ENCODE data around the gene TRAK1. TPM values are rescaled to one million over a fixed set of nuclear protein-coding genes. Genes with fewer than 3 reads are reported as not detected.

TRAK1 gene
- total and polyA plus RNA-seq, 2 donors (not counting 1 experiment from before 2014, with no cell fraction given), result 71.3 to 129 TPM

DNA sequence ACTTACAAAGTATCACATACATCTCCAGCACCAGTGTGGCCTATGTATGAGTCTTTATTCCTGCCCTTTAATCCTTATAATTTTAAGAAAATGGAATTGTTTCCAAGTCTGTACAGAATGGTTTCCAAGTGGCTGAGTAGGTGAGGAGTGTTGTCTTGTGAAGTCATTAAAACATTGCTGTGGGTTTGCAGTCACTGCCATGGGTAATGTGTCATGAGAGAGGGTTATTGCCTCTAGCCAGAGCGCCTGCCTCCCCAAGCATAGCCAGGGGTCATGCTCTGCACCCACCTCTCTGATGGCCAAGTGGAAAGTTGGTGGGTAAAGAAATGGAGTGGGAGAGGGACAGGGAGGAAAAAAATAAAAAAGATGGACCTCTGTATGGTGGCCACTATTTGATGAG lies 25.3 kb downstream of the TRAK1 start:
- no peak overlapping the region for H2AFZ ChIP-seq (ENCODE audit: insufficient read depth, low read depth, low read length, poor library complexity, severe bottlenecking)
- DNase-seq (no peak), ATAC-seq (ENCODE audit: low read depth) (no peak)
- no peak overlapping the region for H3K27ac ChIP-seq (ENCODE audit: low read length in 2 of 2)
- H3K4me1 ChIP-seq (ENCODE audit: control insufficient read depth in 2 of 2, insufficient read depth in 2 of 2, low read length in 2 of 2), result peaks cover 45 to 62% of the 10 kb centered on the region in 2 donors
- Mint-ChIP-seq H3K9me3 (ENCODE audit: insufficient read depth) (no peaks in the 10 kb centered on the region), H3K4me3 (no peak overlapping the region), H3K27me3 (no peaks in the 10 kb centered on the region), H3K27ac (no peak overlapping the region), H3K4me1 (peaks cover 70% of the 10 kb centered on the region)
- peaks cover 84% of the 10 kb centered on the region for H3K79me2 ChIP-seq (ENCODE audit: control insufficient read depth, insufficient read depth, low read length)
- intact Hi-C loops (cut with micrococcal nuclease), result loop anchor here (5.0 kb wide), 1 partner anchor 326 kb away; no protein-coding TSS in a partner anchor
- no peak for TF ChIP-seq EZH2 (IDR thresholded peaks at IDR 0.05; ENCODE audit: borderline replicate concordance, insufficient read depth, low read depth, low read length, poor library complexity, severe bottlenecking)
- no peak for TF ChIP-seq CTCF (IDR thresholded peaks at IDR 0.05)
- no peak overlapping the region for H3K9ac ChIP-seq (ENCODE audit: low read length)
- no peaks in the 10 kb centered on the region for H3K27me3 ChIP-seq (replicated peaks in 1 of 4; ENCODE audit: control extremely low read depth in 1 of 4, control insufficient read depth in 3 of 4, insufficient read depth in 4 of 4, low read length in 3 of 4)
- peaks cover 4 to 21% of the 10 kb centered on the region in 2 experiments for H3K36me3 ChIP-seq (replicated peaks in 1 of 2; ENCODE audit: control extremely low read depth in 1 of 2, control insufficient read depth in 1 of 2, extremely low read depth in 1 of 2, insufficient read depth in 2 of 2, low read length in 1 of 2)
- no peak overlapping the region for H3K4me3 ChIP-seq (ENCODE audit: control extremely low read depth in 1 of 5, extremely low read depth in 1 of 5, insufficient read depth in 1 of 5, low read depth in 2 of 5, low read length in 4 of 5)
- CTCF ChIA-PET, result interaction anchor here (7.1 kb wide), 1 partner anchor 74 kb away, joined by 58 read pairs; no protein-coding TSS in a partner anchor
- 100% methylated on average over 1 of the region's 1 CpG for WGBS (ENCODE audit: insufficient coverage)
- peaks cover 43% of the 10 kb centered on the region for H4K20me1 ChIP-seq (ENCODE audit: control insufficient read depth, insufficient read depth, low read length, poor library complexity, severe bottlenecking)
- POLR2A ChIA-PET, result no interaction called here
- no peak overlapping the region for H3K4me2 ChIP-seq (replicated peaks; ENCODE audit: low read depth, low read length, poor library complexity, severe bottlenecking)
- H3K9me3 ChIP-seq (ENCODE audit: control extremely low read depth in 1 of 3, control insufficient read depth in 2 of 3, insufficient read depth in 1 of 3, low read length in 2 of 3), result peaks cover 0 to 4% (median 0%) of the 10 kb centered on the region in 3 donors

DNA sequence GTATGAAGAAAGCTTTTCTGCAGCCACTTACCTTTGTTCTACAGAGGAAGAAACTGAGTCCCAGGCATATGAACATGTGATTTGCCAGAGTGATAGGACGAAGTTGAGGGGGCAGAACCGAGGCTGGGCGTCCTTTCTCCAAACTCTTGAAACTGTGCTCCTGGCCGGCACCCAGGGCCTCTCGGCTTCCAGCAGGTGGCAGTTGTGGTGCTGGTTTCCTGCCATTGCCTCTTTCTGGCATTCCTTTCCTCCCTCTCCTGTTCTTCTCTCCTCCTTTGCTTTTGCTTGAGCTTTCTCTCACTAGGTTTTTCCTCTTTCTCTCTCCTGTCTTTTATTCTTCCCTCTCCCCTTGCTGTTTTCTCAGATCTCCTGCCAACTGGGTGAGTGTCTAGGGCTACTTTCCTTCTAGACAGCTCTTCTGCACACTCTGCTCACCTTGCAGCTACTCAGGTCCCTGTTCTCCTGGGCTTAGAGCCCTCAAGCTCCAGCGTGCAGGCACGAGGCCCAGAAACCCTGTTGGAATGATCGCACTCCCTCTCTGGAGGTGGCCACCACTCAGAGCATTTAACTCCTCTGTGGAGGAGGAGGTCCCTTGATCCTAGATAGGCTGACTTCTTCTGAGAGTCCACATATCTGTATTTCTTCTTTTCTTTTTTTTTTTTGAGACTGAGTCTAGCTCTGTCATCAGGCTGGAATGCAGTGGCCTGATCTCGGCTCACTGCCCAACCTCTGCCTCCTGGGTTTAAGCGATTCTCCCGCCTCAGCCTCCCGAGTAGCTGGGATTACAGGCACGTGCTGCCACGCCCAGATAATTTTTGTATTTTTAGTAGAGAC lies 26.2 kb downstream of the TRAK1 start:
- H3K27me3 ChIP-seq (replicated peaks in 1 of 4; ENCODE audit: control extremely low read depth in 1 of 4, control insufficient read depth in 3 of 4, insufficient read depth in 4 of 4, low read length in 3 of 4), result no peaks in the 10 kb centered on the region
- POLR2A ChIA-PET, result no interaction called here
- peak overlapping the region in 1 of 2 donors; percentile 33 for H3K27ac ChIP-seq (ENCODE audit: low read length in 2 of 2)
- peaks cover 45 to 62% of the 10 kb centered on the region in 2 donors for H3K4me1 ChIP-seq (ENCODE audit: control insufficient read depth in 2 of 2, insufficient read depth in 2 of 2, low read length in 2 of 2)
- intact Hi-C loops (cut with micrococcal nuclease), result loop anchor here (2.0 to 5.0 kb wide), 2 partner anchors 73 to 325 kb away; no protein-coding TSS in a partner anchor
- peaks cover 0 to 4% (median 0%) of the 10 kb centered on the region in 3 donors for H3K9me3 ChIP-seq (ENCODE audit: control extremely low read depth in 1 of 3, control insufficient read depth in 2 of 3, insufficient read depth in 1 of 3, low read length in 2 of 3)
- H3K4me2 ChIP-seq (replicated peaks; ENCODE audit: low read depth, low read length, poor library complexity, severe bottlenecking), result peak overlapping the region; percentile 26
- H3K4me3 ChIP-seq (ENCODE audit: control extremely low read depth in 1 of 5, extremely low read depth in 1 of 5, insufficient read depth in 1 of 5, low read depth in 2 of 5, low read length in 4 of 5), result no peak overlapping the region
- H2AFZ ChIP-seq (ENCODE audit: insufficient read depth, low read depth, low read length, poor library complexity, severe bottlenecking), result no peak overlapping the region
- Mint-ChIP-seq H3K4me1 (peaks cover 78% of the 10 kb centered on the region), H3K9me3 (ENCODE audit: insufficient read depth) (no peaks in the 10 kb centered on the region), H3K27ac (peak overlapping the region; percentile 22), H3K4me3 (no peak overlapping the region), H3K27me3 (no peaks in the 10 kb centered on the region)
- H3K36me3 ChIP-seq (replicated peaks in 1 of 2; ENCODE audit: control extremely low read depth in 1 of 2, control insufficient read depth in 1 of 2, extremely low read depth in 1 of 2, insufficient read depth in 2 of 2, low read length in 1 of 2), result peaks cover 4 to 21% of the 10 kb centered on the region in 2 experiments
- H3K79me2 ChIP-seq (ENCODE audit: control insufficient read depth, insufficient read depth, low read length), result peaks cover 88% of the 10 kb centered on the region
- DNase-seq, result no peak
- no peak overlapping the region for H3K9ac ChIP-seq (ENCODE audit: low read length)
- peaks cover 46% of the 10 kb centered on the region for H4K20me1 ChIP-seq (ENCODE audit: control insufficient read depth, insufficient read depth, low read length, poor library complexity, severe bottlenecking)
- ATAC-seq (ENCODE audit: low read depth), result no peak
- 75% methylated on average over 11 of the region's 14 CpGs for WGBS (ENCODE audit: insufficient coverage)
- no peak for TF ChIP-seq CTCF (IDR thresholded peaks at IDR 0.05)
- TF ChIP-seq EZH2 (IDR thresholded peaks at IDR 0.05; ENCODE audit: borderline replicate concordance, insufficient read depth, low read depth, low read length, poor library complexity, severe bottlenecking), result no peak
- CTCF ChIA-PET, result interaction anchor here (4.8 to 7.1 kb wide), 2 partner anchors 18 to 73 kb away, joined by 21 to 58 read pairs; no protein-coding TSS in a partner anchor

All from B cell (primary cell).